GM23338 (cell line): ENCODE results near the gene DGKK. TPM values are rescaled to one million over a fixed set of nuclear protein-coding genes. Genes with fewer than 3 reads are reported as not detected.

Source experiments
- ATAC-seq: fragments of 200-7000 bp; cut with Tn5 transposase; 3 replicates; pipeline ENCODE4 v1.9.1; 2020
- DNase-seq: peaks from one replicate; pipeline ENCODE4 v3.0.0-alpha.2; 2015; ENCODE audit warnings: low spot score
- H2AFZ ChIP-seq: fragments of 200-600 bp; sonication (generic); 2 replicates; pipeline ENCODE4 v1.8.0; 2016; ENCODE audit warnings: antibody characterized with exemption, mild to moderate bottlenecking, moderate library complexity
- H3F3A ChIP-seq: fragments of 200-600 bp; sonication (generic); replicated peaks from 2 replicates; pipeline ENCODE4 v1.8.0; 2017; ENCODE audit warnings: antibody characterized with exemption, mixed run types, low read depth
- H3K27ac ChIP-seq: fragments of 200-600 bp; sonication (generic); 2 replicates; pipeline ENCODE4 v1.6.1; 2016; ENCODE audit warnings: low read depth
- H3K27me3 ChIP-seq: fragments of 200-600 bp; sonication (generic); 2 replicates; pipeline ENCODE4 v1.8.0; 2016; ENCODE audit warnings: mild to moderate bottlenecking, mixed run types, moderate library complexity; ENCODE audit not compliant: insufficient read depth
- H3K36me3 ChIP-seq: fragments of 200-600 bp; sonication (generic); 2 replicates; pipeline ENCODE4 v1.8.0; 2016; ENCODE audit warnings: mild to moderate bottlenecking; ENCODE audit not compliant: insufficient read depth
- H3K4me1 ChIP-seq: fragments of 200-600 bp; sonication (generic); 2 replicates; pipeline ENCODE4 v1.8.0; 2016; ENCODE audit warnings: mild to moderate bottlenecking, moderate library complexity; ENCODE audit not compliant: insufficient read depth
- H3K4me2 ChIP-seq: fragments of 200-600 bp; sonication (generic); 2 replicates; pipeline ENCODE4 v1.7.1; 2017; ENCODE audit warnings: mixed run types
- H3K4me3 ChIP-seq: fragments of 200-600 bp; sonication (generic); 2 replicates; pipeline ENCODE4 v1.6.1; 2016; ENCODE audit warnings: mixed run types
- H3K79me2 ChIP-seq: fragments of 200-600 bp; sonication (generic); replicated peaks from 2 replicates; pipeline ENCODE4 v1.8.0; 2017; ENCODE audit warnings: mild to moderate bottlenecking; ENCODE audit not compliant: insufficient read depth
- H3K9me2 ChIP-seq: fragments of 200-600 bp; sonication (generic); 2 replicates; pipeline ENCODE4 v1.8.0; 2017; ENCODE audit not compliant: insufficient read depth
- H4K20me1 ChIP-seq: fragments of 200-600 bp; sonication (generic); replicated peaks from 2 replicates; pipeline ENCODE4 v1.8.0; 2017; ENCODE audit warnings: mild to moderate bottlenecking; ENCODE audit not compliant: insufficient read depth
- H3K27ac Mint-ChIP-seq: 2 replicates; pipeline ENCODE4 v1.8.0; 2020; ENCODE audit warnings: inconsistent platforms, mild to moderate bottlenecking, moderate library complexity, mixed read lengths
- H3K27me3 Mint-ChIP-seq: 3 replicates; pipeline ENCODE4 v1.8.0; 2022; ENCODE audit warnings: low read depth, mild to moderate bottlenecking, moderate library complexity, mixed read lengths, inconsistent platforms; ENCODE audit not compliant: insufficient read depth, poor library complexity
- H3K36me3 Mint-ChIP-seq: 3 replicates; pipeline ENCODE4 v1.8.0; 2021; ENCODE audit warnings: low read depth, mild to moderate bottlenecking, inconsistent platforms, moderate library complexity, mixed read lengths
- H3K4me1 Mint-ChIP-seq: 3 replicates; pipeline ENCODE4 v1.8.0; 2020; ENCODE audit warnings: mild to moderate bottlenecking, inconsistent platforms, mixed read lengths
- H3K4me3 Mint-ChIP-seq: 3 replicates; pipeline ENCODE4 v1.8.0; 2021; ENCODE audit warnings: moderate library complexity, mild to moderate bottlenecking, inconsistent platforms, mixed read lengths
- H3K9me3 Mint-ChIP-seq: 3 replicates; pipeline ENCODE4 v1.8.0; 2020; ENCODE audit warnings: moderate library complexity, mild to moderate bottlenecking, inconsistent platforms, mixed read lengths
- EZH2phosphoT487 ChIP-seq: fragments of 200-600 bp; sonication (generic); IDR thresholded peaks from one replicate; pipeline ENCODE4 v1.8.1; 2018; ENCODE audit warnings: antibody characterized with exemption; ENCODE audit not compliant: unreplicated experiment
- JUNB ChIP-seq: IDR thresholded peaks from one replicate; pipeline ENCODE4 v1.6.1; 2016; ENCODE audit warnings: antibody characterized with exemption; ENCODE audit not compliant: unreplicated experiment
- POLR2AphosphoS5 ChIP-seq: IDR thresholded peaks from 2 replicates; pipeline ENCODE4 v1.6.1; 2016; ENCODE audit warnings: antibody characterized with exemption, low read depth
- STAT1 ChIP-seq: IDR thresholded peaks from one replicate; pipeline ENCODE4 v1.6.1; 2016; ENCODE audit warnings: antibody characterized with exemption; ENCODE audit not compliant: unreplicated experiment
- ZNF114 ChIP-seq: fragments of 250-450 bp; sonication (Bioruptor Pico); IDR thresholded peaks from 2 replicates; pipeline ENCODE4 v1.5.0; 2020; ENCODE audit warnings: mild to moderate bottlenecking, moderate library complexity
- ZNF331 ChIP-seq: fragments of 250-450 bp; sonication (Bioruptor Pico); IDR thresholded peaks from 2 replicates; pipeline ENCODE4 v1.5.0; 2020; ENCODE audit warnings: low read depth, mild to moderate bottlenecking, moderate library complexity
- polyA plus RNA-seq: library from polyadenylated mRNA; unstranded; fragments of >200 nt; fragmentation: Nextera tagmentation; extraction: Ambion mirVana; gene quantifications from 2 replicates; pipeline ENCODE4 v1.2.1, GENCODE V29; 2016
- total RNA-seq: library from RNA; depleted of rRNA; stranded (reverse); fragments of >200 nt; shearing (Covaris generic); gene quantifications from 2 replicates; pipeline ENCODE4 v1.2.3, GENCODE V29; 2014
- TF ChIP-seq, protein P1 (sequence below): fragments of 250-450 bp; sonication (Bioruptor Pico); IDR thresholded peaks from 2 replicates; pipeline ENCODE4 v1.5.0; 2020; ENCODE audit warnings: mild to moderate bottlenecking, moderate library complexity
- TF ChIP-seq, protein P2 (sequence below), 2 experiments: fragments of 200-600 bp in 1 of 2; sonication (generic) in 1 of 2; conservative IDR thresholded peaks; 2 replicates each; pipeline versions ENCODE4 v1.5.1 to v1.6.1; 2016 to 2017; ENCODE audit warnings: antibody characterized with exemption in 2 of 2, low read depth in 2 of 2, mild to moderate bottlenecking in 2 of 2, moderate library complexity in 1 of 2
- TF ChIP-seq, protein P3 (sequence below): IDR thresholded peaks from one replicate; pipeline ENCODE4 v1.6.1; 2018; ENCODE audit warnings: antibody characterized with exemption; ENCODE audit not compliant: unreplicated experiment

DGKK gene
- total and polyA plus RNA-seq, 2 experiments from 2014 or later, result 2.1 to 8.9 TPM

DNA sequence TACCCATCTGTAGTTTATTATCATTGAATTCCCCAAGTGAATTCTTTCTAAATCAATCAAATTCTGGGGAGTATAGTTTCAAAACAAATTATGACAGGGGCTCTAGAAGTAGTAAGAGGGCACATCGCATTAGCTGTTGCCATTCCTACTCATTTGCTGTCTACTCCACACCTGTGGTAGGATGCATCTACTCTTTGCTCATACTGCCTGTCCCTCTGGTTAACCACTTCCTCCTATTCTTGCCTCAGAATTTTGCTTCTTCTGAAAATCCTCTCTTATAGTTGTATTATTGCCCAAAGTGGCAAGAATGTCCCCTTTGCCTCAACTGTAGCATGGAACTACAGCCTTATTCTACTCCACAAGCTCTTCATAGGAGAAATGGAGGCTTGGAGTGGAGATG lies 12.7 kb upstream of the DGKK start (continued):
- TF ChIP-seq, protein P1, sequence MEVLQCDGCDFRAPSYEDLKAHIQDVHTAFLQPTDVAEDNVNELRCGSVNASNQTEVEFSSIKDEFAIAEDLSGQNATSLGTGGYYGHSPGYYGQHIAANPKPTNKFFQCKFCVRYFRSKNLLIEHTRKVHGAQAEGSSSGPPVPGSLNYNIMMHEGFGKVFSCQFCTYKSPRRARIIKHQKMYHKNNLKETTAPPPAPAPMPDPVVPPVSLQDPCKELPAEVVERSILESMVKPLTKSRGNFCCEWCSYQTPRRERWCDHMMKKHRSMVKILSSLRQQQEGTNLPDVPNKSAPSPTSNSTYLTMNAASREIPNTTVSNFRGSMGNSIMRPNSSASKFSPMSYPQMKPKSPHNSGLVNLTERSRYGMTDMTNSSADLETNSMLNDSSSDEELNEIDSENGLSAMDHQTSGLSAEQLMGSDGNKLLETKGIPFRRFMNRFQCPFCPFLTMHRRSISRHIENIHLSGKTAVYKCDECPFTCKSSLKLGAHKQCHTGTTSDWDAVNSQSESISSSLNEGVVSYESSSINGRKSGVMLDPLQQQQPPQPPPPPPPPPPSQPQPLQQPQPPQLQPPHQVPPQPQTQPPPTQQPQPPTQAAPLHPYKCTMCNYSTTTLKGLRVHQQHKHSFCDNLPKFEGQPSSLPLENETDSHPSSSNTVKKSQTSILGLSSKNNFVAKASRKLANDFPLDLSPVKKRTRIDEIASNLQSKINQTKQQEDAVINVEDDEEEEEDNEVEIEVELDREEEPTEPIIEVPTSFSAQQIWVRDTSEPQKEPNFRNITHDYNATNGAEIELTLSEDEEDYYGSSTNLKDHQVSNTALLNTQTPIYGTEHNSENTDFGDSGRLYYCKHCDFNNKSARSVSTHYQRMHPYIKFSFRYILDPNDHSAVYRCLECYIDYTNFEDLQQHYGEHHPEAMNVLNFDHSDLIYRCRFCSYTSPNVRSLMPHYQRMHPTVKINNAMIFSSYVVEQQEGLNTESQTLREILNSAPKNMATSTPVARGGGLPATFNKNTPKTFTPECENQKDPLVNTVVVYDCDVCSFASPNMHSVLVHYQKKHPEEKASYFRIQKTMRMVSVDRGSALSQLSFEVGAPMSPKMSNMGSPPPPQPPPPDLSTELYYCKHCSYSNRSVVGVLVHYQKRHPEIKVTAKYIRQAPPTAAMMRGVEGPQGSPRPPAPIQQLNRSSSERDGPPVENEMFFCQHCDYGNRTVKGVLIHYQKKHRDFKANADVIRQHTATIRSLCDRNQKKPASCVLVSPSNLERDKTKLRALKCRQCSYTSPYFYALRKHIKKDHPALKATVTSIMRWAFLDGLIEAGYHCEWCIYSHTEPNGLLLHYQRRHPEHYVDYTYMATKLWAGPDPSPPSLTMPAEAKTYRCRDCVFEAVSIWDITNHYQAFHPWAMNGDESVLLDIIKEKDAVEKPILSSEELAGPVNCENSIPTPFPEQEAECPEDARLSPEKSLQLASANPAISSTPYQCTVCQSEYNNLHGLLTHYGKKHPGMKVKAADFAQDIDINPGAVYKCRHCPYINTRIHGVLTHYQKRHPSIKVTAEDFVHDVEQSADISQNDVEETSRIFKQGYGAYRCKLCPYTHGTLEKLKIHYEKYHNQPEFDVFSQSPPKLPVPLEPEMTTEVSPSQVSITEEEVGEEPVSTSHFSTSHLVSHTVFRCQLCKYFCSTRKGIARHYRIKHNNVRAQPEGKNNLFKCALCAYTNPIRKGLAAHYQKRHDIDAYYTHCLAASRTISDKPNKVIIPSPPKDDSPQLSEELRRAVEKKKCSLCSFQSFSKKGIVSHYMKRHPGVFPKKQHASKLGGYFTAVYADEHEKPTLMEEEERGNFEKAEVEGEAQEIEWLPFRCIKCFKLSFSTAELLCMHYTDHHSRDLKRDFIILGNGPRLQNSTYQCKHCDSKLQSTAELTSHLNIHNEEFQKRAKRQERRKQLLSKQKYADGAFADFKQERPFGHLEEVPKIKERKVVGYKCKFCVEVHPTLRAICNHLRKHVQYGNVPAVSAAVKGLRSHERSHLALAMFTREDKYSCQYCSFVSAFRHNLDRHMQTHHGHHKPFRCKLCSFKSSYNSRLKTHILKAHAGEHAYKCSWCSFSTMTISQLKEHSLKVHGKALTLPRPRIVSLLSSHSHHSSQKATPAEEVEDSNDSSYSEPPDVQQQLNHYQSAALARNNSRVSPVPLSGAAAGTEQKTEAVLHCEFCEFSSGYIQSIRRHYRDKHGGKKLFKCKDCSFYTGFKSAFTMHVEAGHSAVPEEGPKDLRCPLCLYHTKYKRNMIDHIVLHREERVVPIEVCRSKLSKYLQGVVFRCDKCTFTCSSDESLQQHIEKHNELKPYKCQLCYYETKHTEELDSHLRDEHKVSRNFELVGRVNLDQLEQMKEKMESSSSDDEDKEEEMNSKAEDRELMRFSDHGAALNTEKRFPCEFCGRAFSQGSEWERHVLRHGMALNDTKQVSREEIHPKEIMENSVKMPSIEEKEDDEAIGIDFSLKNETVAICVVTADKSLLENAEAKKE (CRISPR knock-in tag), result no peak
- TF ChIP-seq JUNB, result no peak

- Histone ChIP-seq H3K27me3 (peaks cover 33% of the 10 kb centered on the region), H3K27ac (no peak overlapping the region), H3K36me3 (no peaks in the 10 kb centered on the region), H2AFZ (no peak overlapping the region), H3K79me2 (no peaks in the 10 kb centered on the region), H3K9me2 (no peaks in the 10 kb centered on the region), H4K20me1 (no peaks in the 10 kb centered on the region), H3F3A (no peaks in the 10 kb centered on the region), H3K4me2 (no peak overlapping the region), H3K4me1 (peaks cover 5% of the 10 kb centered on the region), H3K4me3 (no peak overlapping the region)
- Mint-ChIP-seq H3K4me1 (peaks cover 16% of the 10 kb centered on the region), H3K27ac (no peak overlapping the region), H3K4me3 (no peak overlapping the region), H3K9me3 (no peaks in the 10 kb centered on the region), H3K36me3 (0 out of 3 replicates have a peak, but pooled peaks cover 2% of the 10 kb centered on the region), H3K27me3 (peaks cover 21% of the 10 kb centered on the region)
- DNase-seq (no peak), ATAC-seq (no peak)
- TF ChIP-seq ZNF331 (CRISPR knock-in tag) (no peak), EZH2phosphoT487 (no peak), STAT1 (no peak), POLR2AphosphoS5 (no peak), ZNF114 (CRISPR knock-in tag) (no peak), JUNB (no peak)
- TF ChIP-seq, protein P2, sequence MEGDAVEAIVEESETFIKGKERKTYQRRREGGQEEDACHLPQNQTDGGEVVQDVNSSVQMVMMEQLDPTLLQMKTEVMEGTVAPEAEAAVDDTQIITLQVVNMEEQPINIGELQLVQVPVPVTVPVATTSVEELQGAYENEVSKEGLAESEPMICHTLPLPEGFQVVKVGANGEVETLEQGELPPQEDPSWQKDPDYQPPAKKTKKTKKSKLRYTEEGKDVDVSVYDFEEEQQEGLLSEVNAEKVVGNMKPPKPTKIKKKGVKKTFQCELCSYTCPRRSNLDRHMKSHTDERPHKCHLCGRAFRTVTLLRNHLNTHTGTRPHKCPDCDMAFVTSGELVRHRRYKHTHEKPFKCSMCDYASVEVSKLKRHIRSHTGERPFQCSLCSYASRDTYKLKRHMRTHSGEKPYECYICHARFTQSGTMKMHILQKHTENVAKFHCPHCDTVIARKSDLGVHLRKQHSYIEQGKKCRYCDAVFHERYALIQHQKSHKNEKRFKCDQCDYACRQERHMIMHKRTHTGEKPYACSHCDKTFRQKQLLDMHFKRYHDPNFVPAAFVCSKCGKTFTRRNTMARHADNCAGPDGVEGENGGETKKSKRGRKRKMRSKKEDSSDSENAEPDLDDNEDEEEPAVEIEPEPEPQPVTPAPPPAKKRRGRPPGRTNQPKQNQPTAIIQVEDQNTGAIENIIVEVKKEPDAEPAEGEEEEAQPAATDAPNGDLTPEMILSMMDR (conservative IDR thresholded peaks at IDR 0.05; ENCODE audit: low read depth in 2 of 2), result no peak
- TF ChIP-seq, protein P3, sequence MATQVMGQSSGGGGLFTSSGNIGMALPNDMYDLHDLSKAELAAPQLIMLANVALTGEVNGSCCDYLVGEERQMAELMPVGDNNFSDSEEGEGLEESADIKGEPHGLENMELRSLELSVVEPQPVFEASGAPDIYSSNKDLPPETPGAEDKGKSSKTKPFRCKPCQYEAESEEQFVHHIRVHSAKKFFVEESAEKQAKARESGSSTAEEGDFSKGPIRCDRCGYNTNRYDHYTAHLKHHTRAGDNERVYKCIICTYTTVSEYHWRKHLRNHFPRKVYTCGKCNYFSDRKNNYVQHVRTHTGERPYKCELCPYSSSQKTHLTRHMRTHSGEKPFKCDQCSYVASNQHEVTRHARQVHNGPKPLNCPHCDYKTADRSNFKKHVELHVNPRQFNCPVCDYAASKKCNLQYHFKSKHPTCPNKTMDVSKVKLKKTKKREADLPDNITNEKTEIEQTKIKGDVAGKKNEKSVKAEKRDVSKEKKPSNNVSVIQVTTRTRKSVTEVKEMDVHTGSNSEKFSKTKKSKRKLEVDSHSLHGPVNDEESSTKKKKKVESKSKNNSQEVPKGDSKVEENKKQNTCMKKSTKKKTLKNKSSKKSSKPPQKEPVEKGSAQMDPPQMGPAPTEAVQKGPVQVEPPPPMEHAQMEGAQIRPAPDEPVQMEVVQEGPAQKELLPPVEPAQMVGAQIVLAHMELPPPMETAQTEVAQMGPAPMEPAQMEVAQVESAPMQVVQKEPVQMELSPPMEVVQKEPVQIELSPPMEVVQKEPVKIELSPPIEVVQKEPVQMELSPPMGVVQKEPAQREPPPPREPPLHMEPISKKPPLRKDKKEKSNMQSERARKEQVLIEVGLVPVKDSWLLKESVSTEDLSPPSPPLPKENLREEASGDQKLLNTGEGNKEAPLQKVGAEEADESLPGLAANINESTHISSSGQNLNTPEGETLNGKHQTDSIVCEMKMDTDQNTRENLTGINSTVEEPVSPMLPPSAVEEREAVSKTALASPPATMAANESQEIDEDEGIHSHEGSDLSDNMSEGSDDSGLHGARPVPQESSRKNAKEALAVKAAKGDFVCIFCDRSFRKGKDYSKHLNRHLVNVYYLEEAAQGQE, result no peak
These were observed 4.6 kb upstream of the DGKK start for GRCh38 chrX:50475208-50475607.
